Activated naive CD4-positive, alpha-beta T cell treated with Interleukin-2 at 50 U/mL for 16 hours (primary cell): Measurements from ENCODE around the gene SNAPC2.
"Not testable (repeated sequence)": the region's sequence is repeated elsewhere in the genome, so short reads cannot be mapped to it uniquely, and the experiment has no call there.

ENCODE experiments used
- DNase-seq: peaks from one replicate; pipeline ENCODE4 v3.0.0-alpha.2; 2020

Gene SNAPC2

GRCh38 chr19:7941895-7942596, 21.9 kb downstream of the SNAPC2 start:
- DNase-seq: no peak

GRCh38 chr19:7942981-7943443, 22.9 kb downstream of the SNAPC2 start:
- DNase-seq: no peak

GRCh38 chr19:7943444-7944176, 23.5 kb downstream of the SNAPC2 start, which contains the start of gene TIMM44:
TSS of gene TIMM44 (minus strand) at chr19:7943666. CDS start at chr19:7943651, 15 bp downstream.
- DNase-seq: peak; percentile 99

- DNase-seq: peak; percentile 88
These were observed 24.1 kb downstream of the SNAPC2 start for GRCh38 chr19:7944177-7944761.

- no peak for DNase-seq
These were observed 27.8 kb downstream of the SNAPC2 start for GRCh38 chr19:7947939-7948338.

GRCh38 chr19:7953060-7953459, 32.9 kb downstream of the SNAPC2 start:
- no peak for DNase-seq

- no peak for DNase-seq
These were observed 33.4 kb downstream of the SNAPC2 start for GRCh38 chr19:7953576-7953975.

GRCh38 chr19:7955696-7956095, 35.6 kb downstream of the SNAPC2 start:
- DNase-seq: no peak

- DNase-seq: no peak
These were observed 39.1 kb downstream of the SNAPC2 start for GRCh38 chr19:7959211-7959610.

GRCh38 chr19:7961082-7961481, 40.9 kb downstream of the SNAPC2 start:
- not testable (repeated sequence) for DNase-seq

- no peak for DNase-seq
These were observed 41.9 kb downstream of the SNAPC2 start for GRCh38 chr19:7961920-7962626.

- DNase-seq: no peak
These were observed 42.6 kb downstream of the SNAPC2 start for GRCh38 chr19:7962644-7963268.

GRCh38 chr19:7963566-7963965, 43.4 kb downstream of the SNAPC2 start:
- no peak for DNase-seq

GRCh38 chr19:7965259-7965841, 45.2 kb downstream of the SNAPC2 start:
- no peak for DNase-seq

- no peak for DNase-seq
These were observed 46.0 kb downstream of the SNAPC2 start for GRCh38 chr19:7965921-7966665.

GRCh38 chr19:7968008-7968795, 48.1 kb downstream of the SNAPC2 start:
- no peak for DNase-seq

GRCh38 chr19:7968796-7969554, 48.8 kb downstream of the SNAPC2 start:
- no peak for DNase-seq

GRCh38 chr19:7969555-7969939, 49.4 kb downstream of the SNAPC2 start:
- no peak for DNase-seq

- DNase-seq: peak; percentile 10
These were observed 50.7 kb downstream of the SNAPC2 start for GRCh38 chr19:7970716-7971448.
